Mesothelial cell of epicardium (in vitro differentiated cells): ENCODE results near the gene LCN6. TPM values are rescaled to one million over a fixed set of nuclear protein-coding genes. Genes with fewer than 3 reads are reported as not detected.
"Not testable (repeated sequence)": the region's sequence is repeated elsewhere in the genome, so short reads cannot be mapped to it uniquely, and the experiment has no call there.

Experiments used
- DNase-seq, 2 experiments: peaks; one replicate each; pipeline ENCODE4 v3.0.0; 2021; ENCODE audit warnings: low spot score in 2 of 2; ENCODE audit not compliant: unreplicated experiment in 2 of 2
- H3K27ac Mint-ChIP-seq: 2 replicates; pipeline ENCODE4 v1.8.0; 2021; ENCODE audit warnings: mixed read lengths
- H3K27me3 Mint-ChIP-seq: 2 replicates; pipeline ENCODE4 v1.8.0; 2021; ENCODE audit warnings: low read depth, mixed read lengths
- H3K36me3 Mint-ChIP-seq: 2 replicates; pipeline ENCODE4 v1.8.0; 2021; ENCODE audit warnings: mixed read lengths
- H3K4me1 Mint-ChIP-seq: 2 replicates; pipeline ENCODE4 v1.8.0; 2021; ENCODE audit warnings: mixed read lengths
- H3K4me3 Mint-ChIP-seq: 2 replicates; pipeline ENCODE4 v1.8.0; 2021; ENCODE audit warnings: mild to moderate bottlenecking, moderate library complexity, mixed read lengths
- H3K9me3 Mint-ChIP-seq: 2 replicates; pipeline ENCODE4 v1.8.0; 2021; ENCODE audit warnings: mixed read lengths
- CTCF ChIP-seq: fragments of 200-600 bp; sonication (generic); IDR thresholded peaks from one replicate; pipeline ENCODE4 v1.5.0; 2021; ENCODE audit warnings: antibody characterized with exemption; ENCODE audit not compliant: unreplicated experiment
- total RNA-seq: library from RNA; stranded (reverse); gene quantifications from 3 replicates; pipeline ENCODE4 v1.2.1, GENCODE V29; 2021

The LCN6 gene
- total RNA-seq, 1 donor from 2014 or later = not detected

DNA sequence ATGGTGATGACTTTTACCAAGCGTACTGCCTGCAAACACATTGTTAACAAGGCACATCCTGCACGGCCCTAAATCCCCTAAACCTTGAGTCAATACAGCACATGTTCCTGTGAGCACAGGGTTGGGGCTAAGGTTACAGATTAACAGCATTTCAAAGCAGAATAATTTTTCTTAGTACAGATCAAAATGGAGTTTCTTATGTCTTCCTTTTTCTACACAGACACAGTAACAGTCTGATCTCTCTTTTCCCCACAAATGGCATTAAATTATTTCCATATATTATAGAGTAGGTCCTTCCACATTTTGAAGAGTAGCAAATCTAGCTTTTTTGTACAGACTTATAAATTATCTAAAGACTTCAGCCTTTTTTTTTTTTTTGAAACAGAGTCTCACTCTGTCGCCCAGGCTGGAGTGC lies 41.2 kb upstream of the LCN6 start:
- DNase-seq = no peak
- H3K9me3 Mint-ChIP-seq = no peaks in the 10 kb centered on the region
- H3K36me3 Mint-ChIP-seq = peaks cover 6% of the 10 kb centered on the region
- H3K27ac Mint-ChIP-seq = peak overlapping the region; percentile 97
- TF ChIP-seq CTCF = no peak
- peak overlapping the region; percentile 40 for H3K4me3 Mint-ChIP-seq
- H3K4me1 Mint-ChIP-seq = peaks cover 59% of the 10 kb centered on the region
- peaks cover 1% of the 10 kb centered on the region for H3K27me3 Mint-ChIP-seq

DNA sequence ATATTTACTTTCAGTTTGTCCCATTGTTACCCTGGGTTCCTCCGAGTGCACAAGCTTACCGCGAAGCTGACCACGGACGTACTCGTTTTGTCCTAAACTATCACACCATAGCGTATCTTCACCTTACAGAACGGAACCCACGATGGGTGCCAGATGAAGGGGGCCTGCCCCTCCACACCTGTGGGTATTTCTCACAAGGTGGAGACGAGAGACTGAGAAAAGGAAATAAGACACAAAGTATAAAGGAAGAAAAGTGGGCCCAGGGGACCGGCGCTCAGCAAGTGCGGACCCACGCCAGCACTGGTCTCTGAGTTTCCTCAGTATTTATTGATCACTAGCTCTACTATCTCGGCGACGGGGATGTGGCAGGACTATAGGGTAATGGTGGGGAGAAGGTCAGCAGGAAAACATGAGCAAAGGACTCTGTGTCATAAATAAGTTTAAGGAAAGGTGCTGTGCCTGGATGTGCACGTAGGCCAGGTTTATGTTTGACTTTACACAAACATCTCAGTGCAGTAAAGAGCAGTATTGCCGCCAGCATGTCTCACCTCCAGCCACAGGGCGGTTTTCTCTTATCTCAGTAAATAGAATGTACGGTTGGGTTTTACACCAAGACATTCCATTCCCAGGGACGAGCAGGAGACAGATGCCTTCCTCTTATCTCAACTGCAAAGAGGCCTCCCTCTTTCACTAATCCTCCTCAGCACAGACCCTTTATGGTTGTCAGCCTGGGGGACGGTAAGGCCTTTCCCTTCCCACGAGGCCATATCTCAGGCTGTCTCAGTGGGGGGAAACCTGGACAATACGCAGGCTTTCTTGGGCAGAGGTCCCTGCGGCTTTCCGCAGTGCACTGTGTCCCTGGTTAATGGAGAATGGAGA lies 40.6 kb upstream of the LCN6 start:
- DNase-seq, H3K9me3 Mint-ChIP-seq, H3K27me3 Mint-ChIP-seq, H3K36me3 Mint-ChIP-seq: not testable (repeated sequence)
- Mint-ChIP-seq H3K4me1 (peaks cover 63% of the 10 kb centered on the region), H3K27ac (peak overlapping the region; percentile 97), H3K4me3 (peak overlapping the region; percentile 40)

GRCh38 chr9:136787690-136788400 lies 39.5 kb upstream of the LCN6 start:
- H3K4me1 Mint-ChIP-seq = peaks cover 57% of the 10 kb centered on the region
- no peaks in the 10 kb centered on the region for H3K36me3 Mint-ChIP-seq
- H3K27ac Mint-ChIP-seq = peak overlapping the region; percentile 97
- no peaks in the 10 kb centered on the region for H3K9me3 Mint-ChIP-seq
- DNase-seq = peak in 1 of 2 experiments; percentile 73
- peak; percentile 98 for TF ChIP-seq CTCF
- peaks cover 1% of the 10 kb centered on the region for H3K27me3 Mint-ChIP-seq
- peak overlapping the region; percentile 17 for H3K4me3 Mint-ChIP-seq

- H3K27me3 Mint-ChIP-seq, DNase-seq, H3K4me3 Mint-ChIP-seq, H3K36me3 Mint-ChIP-seq, H3K9me3 Mint-ChIP-seq, H3K27ac Mint-ChIP-seq: not testable (repeated sequence)
- H3K4me1 Mint-ChIP-seq = peaks cover 55% of the 10 kb centered on the region
Observed at GRCh38 chr9:136786983-136787382, 38.7 kb upstream of the LCN6 start.

DNA sequence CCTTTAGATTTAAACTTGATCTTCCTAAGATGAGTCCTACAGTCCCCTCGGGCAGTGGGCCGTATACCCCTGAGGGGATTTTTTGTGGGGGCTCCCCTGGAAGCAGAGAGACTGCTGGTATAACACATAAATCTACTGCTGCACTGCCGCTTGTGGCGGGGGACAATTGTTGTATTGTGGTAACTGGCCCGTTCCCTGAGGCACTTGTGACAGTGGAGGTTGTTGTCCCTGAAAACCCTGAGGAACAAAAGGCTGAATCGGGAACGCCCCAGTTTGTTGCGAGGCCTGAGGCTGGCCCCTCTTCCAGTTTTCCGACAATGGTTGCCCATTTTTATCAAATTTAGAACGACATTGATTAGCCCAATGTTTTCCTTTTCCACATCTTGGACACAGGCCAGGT lies 38.1 kb upstream of the LCN6 start:
- no peak for TF ChIP-seq CTCF
- no peaks in the 10 kb centered on the region for H3K9me3 Mint-ChIP-seq
- H3K36me3 Mint-ChIP-seq = no peaks in the 10 kb centered on the region
- peaks cover 1% of the 10 kb centered on the region for H3K27me3 Mint-ChIP-seq
- H3K27ac Mint-ChIP-seq = no peak overlapping the region
- H3K4me3 Mint-ChIP-seq = no peak overlapping the region
- peaks cover 55% of the 10 kb centered on the region for H3K4me1 Mint-ChIP-seq
- DNase-seq = no peak

DNA sequence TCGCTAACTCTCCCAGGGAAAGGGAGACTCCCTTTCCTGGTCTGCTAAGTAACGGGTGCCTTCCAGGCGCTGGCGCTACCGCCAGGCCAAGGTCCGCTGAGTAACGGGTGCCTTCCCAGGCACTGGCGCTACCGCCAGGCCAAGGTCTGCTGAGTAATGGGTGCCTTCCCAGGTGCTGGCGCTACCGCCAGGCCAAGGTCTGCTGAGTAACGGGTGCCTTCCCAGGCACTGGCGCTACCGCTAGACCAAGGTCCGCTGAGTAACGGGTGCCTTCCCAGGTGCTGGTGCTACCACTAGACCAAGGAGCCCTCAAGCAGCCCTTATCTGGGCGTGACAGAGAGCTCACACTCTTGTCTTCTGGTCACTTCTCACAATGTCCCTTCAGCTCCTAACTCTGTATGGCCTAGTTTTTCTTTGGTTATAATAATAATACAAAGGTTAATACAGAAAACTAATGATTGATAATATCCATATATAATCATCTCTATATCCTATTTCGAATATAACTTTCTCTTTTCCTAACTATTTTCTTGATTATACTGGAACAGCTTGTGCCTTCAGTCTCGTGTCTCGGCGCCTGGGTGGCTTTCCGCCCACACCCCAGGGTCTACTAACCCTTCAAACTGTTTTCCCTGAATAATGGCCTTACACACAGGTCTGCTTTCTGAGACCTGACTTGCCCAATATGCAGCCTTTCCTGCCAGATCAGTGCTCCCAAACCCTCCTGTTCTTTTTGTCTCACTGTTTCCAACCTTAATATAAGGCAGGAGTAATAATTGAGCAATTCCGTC lies 37.4 kb upstream of the LCN6 start:
- H3K9me3 Mint-ChIP-seq = not testable (repeated sequence)

DNA sequence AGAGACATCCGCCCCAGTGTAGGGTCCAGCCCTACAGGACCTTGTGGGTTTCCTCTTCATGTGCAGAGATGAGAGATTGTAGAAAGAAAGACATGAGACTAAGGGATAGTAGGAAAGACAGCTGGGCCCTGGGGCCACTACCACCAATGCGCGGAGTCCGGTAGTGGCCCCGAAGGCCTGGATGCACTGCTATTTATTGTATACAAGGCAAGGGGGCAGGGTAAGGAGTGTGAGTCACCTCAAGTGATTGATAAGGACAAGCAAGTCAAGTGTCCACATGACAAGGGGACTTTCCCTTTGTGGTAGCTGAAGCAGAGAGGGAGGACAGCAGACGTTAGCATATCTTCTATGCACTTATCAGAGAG lies 36.7 kb upstream of the LCN6 start:
- no peaks in the 10 kb centered on the region for H3K36me3 Mint-ChIP-seq
- H3K4me1 Mint-ChIP-seq = peaks cover 61% of the 10 kb centered on the region
- DNase-seq = no peak
- peaks cover 7% of the 10 kb centered on the region for H3K27me3 Mint-ChIP-seq
- TF ChIP-seq CTCF = no peak
- no peaks in the 10 kb centered on the region for H3K9me3 Mint-ChIP-seq
- H3K4me3 Mint-ChIP-seq = no peak overlapping the region
- peak overlapping the region; percentile 52 for H3K27ac Mint-ChIP-seq

More for the DNA sequence above, 37.4 kb upstream of the LCN6 start:
- DNase-seq, H3K27ac Mint-ChIP-seq, H3K27me3 Mint-ChIP-seq, H3K4me3 Mint-ChIP-seq, H3K36me3 Mint-ChIP-seq: not testable (repeated sequence)
- H3K4me1 Mint-ChIP-seq = peaks cover 60% of the 10 kb centered on the region
